ENCODE data around the gene TH.

The TH gene

DNA sequence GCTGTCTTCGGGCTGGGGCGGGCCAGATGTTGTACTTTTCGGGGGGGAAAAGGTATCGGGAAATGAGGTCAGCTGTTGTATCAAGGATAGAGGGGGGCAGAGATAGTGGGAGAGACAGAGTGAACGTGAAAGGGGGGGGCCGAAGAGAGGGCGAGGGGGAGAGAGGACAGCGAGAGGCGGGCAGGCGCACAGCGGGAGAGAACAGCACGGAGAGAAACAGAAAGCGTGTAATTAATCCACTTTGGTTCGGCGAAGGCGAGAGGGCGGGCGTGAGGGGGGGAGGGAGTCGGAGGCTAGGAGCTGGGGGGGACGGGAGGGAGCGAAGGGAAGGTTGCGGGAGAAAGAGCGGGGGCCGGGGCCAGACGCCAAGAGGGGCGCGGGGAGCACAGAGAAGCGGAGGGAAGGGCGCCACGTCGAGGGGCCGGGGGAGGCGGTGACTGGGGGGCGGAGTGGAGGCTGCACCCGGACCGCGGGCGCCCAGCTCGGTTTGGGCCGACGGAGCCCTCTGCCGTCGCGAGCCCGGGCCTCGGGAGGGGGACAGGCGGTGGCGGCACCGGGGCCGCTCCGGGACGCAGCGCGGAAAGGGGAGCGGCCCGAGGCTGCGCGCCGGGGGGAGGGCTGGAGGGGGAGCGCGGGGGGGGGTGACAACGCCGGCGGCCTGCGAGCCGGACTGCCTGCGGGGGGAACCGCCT lies 33.0 kb downstream of the TH start:
- H3K9me2 ChIP-seq (replicated peaks; ENCODE audit: control insufficient read depth, low read length), result no peaks in the 10 kb centered on the region
- no peaks in the 10 kb centered on the region for H3K4me1 ChIP-seq (ENCODE audit: control insufficient read depth, low read length)
- H3F3A ChIP-seq (ENCODE audit: control insufficient read depth, insufficient read depth), result no peaks in the 10 kb centered on the region
- no peak overlapping the region for H3K4me2 ChIP-seq (ENCODE audit: low read length)
- H3K4me3 ChIP-seq (ENCODE audit: low read length), result no peak overlapping the region
- peaks cover 12% of the 10 kb centered on the region for H3K27me3 ChIP-seq (ENCODE audit: control insufficient read depth, low read length)
- TF ChIP-seq, protein P1, sequence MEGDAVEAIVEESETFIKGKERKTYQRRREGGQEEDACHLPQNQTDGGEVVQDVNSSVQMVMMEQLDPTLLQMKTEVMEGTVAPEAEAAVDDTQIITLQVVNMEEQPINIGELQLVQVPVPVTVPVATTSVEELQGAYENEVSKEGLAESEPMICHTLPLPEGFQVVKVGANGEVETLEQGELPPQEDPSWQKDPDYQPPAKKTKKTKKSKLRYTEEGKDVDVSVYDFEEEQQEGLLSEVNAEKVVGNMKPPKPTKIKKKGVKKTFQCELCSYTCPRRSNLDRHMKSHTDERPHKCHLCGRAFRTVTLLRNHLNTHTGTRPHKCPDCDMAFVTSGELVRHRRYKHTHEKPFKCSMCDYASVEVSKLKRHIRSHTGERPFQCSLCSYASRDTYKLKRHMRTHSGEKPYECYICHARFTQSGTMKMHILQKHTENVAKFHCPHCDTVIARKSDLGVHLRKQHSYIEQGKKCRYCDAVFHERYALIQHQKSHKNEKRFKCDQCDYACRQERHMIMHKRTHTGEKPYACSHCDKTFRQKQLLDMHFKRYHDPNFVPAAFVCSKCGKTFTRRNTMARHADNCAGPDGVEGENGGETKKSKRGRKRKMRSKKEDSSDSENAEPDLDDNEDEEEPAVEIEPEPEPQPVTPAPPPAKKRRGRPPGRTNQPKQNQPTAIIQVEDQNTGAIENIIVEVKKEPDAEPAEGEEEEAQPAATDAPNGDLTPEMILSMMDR (IDR thresholded peaks at IDR 0.05; ENCODE audit: low read depth, low read length, poor library complexity, severe bottlenecking), result no peak
- TF ChIP-seq EZH2phosphoT487 (IDR thresholded peaks at IDR 0.05; ENCODE audit: borderline replicate concordance, low read length), result no peak
- no peaks in the 10 kb centered on the region for H3K79me2 ChIP-seq (ENCODE audit: control insufficient read depth, low read length)
- H3K9me3 ChIP-seq (ENCODE audit: control insufficient read depth, insufficient read depth, low read length), result no peaks in the 10 kb centered on the region
- no peaks in the 10 kb centered on the region for H4K20me1 ChIP-seq (ENCODE audit: control insufficient read depth, insufficient read depth, low read depth, low read length)
- no peaks in the 10 kb centered on the region for H3K36me3 ChIP-seq (ENCODE audit: control insufficient read depth, low read length)
- no peak overlapping the region for H3K27ac ChIP-seq (ENCODE audit: low read depth, low read length)

DNA sequence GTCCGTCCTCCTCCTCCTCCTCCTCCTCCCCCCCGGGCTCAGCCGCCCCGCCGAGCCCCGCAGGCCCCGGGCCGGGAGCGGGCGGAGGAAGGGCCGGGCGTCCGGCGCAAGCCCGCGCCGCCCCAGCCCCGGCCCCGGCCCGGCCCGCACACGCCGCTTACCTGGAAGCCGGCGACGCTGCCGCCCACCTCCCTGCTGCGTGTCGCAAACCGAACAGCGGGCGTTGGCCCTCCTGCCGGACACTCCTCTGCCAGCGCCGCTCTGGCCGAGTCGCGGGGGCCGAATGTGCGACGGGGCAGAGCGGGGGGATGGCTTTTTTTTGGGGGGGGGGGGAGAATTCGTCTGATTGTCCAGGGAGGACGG lies 33.6 kb downstream of the TH start:
- TF ChIP-seq, protein P1 (IDR thresholded peaks at IDR 0.05; ENCODE audit: low read depth, low read length, poor library complexity, severe bottlenecking), result no peak
- no peak for TF ChIP-seq EZH2phosphoT487 (IDR thresholded peaks at IDR 0.05; ENCODE audit: borderline replicate concordance, low read length)
- Histone ChIP-seq H3K27me3 (ENCODE audit: control insufficient read depth, low read length) (peaks cover 9% of the 10 kb centered on the region), H3K79me2 (ENCODE audit: control insufficient read depth, low read length) (no peaks in the 10 kb centered on the region), H3K9me3 (ENCODE audit: control insufficient read depth, insufficient read depth, low read length) (no peaks in the 10 kb centered on the region), H3K27ac (ENCODE audit: low read depth, low read length) (no peak overlapping the region), H3K36me3 (ENCODE audit: control insufficient read depth, low read length) (no peaks in the 10 kb centered on the region), H3K9me2 (replicated peaks; ENCODE audit: control insufficient read depth, low read length) (no peaks in the 10 kb centered on the region), H3K4me1 (ENCODE audit: control insufficient read depth, low read length) (no peaks in the 10 kb centered on the region), H3F3A (ENCODE audit: control insufficient read depth, insufficient read depth) (no peaks in the 10 kb centered on the region), H3K4me2 (ENCODE audit: low read length) (no peak overlapping the region), H4K20me1 (ENCODE audit: control insufficient read depth, insufficient read depth, low read depth, low read length) (no peaks in the 10 kb centered on the region), H3K4me3 (ENCODE audit: low read length) (no peak overlapping the region)

DNA sequence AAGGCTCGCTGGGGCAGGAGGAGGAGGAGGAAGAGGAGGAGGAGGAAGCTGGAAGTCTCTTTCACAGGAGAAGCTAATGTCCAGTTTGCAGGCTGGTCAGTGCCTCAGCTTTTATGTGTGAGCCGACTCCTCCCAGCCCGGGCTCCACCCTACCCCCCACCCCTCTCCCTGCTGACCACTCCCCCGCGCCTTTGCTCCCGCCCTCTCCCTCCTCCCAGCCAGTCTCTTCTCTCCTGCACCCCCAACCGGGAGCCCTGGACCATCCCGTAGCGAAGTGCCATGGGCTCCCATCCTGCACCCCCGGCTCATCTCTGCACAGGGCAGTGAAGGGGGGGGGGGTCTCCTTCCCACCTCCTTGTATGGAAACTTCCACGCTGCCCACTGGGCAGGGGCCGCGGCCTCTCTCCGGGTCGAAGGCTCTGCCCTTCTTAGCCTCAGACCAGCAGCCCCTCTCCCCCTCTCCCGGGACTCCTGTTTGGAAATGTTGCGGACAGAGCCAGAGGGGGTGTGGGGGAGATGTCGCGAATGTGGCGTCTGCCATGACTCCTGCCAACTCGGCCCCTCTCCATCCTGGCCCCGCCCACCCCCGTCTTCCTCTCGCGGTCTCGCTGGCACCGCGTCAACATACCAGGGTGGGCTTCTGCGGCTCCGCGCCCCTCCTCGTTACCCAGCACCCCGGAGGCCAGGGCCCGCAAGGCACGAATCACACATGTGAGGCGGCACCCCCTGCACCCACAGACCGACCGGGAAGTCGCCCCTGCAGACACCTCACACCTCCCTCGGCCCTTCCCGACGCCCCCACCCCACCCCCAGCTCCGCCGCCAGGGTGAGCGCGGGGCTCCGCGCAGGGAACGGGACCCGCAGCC lies 34.2 kb downstream of the TH start:
- H3K79me2 ChIP-seq (ENCODE audit: control insufficient read depth, low read length), result no peaks in the 10 kb centered on the region
- no peaks in the 10 kb centered on the region for H4K20me1 ChIP-seq (ENCODE audit: control insufficient read depth, insufficient read depth, low read depth, low read length)
- no peaks in the 10 kb centered on the region for H3F3A ChIP-seq (ENCODE audit: control insufficient read depth, insufficient read depth)
- H3K9me3 ChIP-seq (ENCODE audit: control insufficient read depth, insufficient read depth, low read length), result no peaks in the 10 kb centered on the region
- no peak overlapping the region for H3K27ac ChIP-seq (ENCODE audit: low read depth, low read length)
- no peak overlapping the region for H3K4me2 ChIP-seq (ENCODE audit: low read length)
- no peaks in the 10 kb centered on the region for H3K36me3 ChIP-seq (ENCODE audit: control insufficient read depth, low read length)
- H3K9me2 ChIP-seq (replicated peaks; ENCODE audit: control insufficient read depth, low read length), result no peaks in the 10 kb centered on the region
- H3K4me1 ChIP-seq (ENCODE audit: control insufficient read depth, low read length), result no peaks in the 10 kb centered on the region
- no peak for TF ChIP-seq EZH2phosphoT487 (IDR thresholded peaks at IDR 0.05; ENCODE audit: borderline replicate concordance, low read length)
- TF ChIP-seq, protein P1 (IDR thresholded peaks at IDR 0.05; ENCODE audit: low read depth, low read length, poor library complexity, severe bottlenecking), result no peak
- no peak overlapping the region for H3K4me3 ChIP-seq (ENCODE audit: low read length)
- H3K27me3 ChIP-seq (ENCODE audit: control insufficient read depth, low read length), result peaks cover 2% of the 10 kb centered on the region

All from DOHH2 (cell line).